GM20431 (cell line): ENCODE results near the gene KCNH2.

Experiments
- in situ Hi-C: fragments of 300-500 bp; cut with MseI, MboI; formaldehyde crosslinking; loops from one replicate; pipeline ENCODE4 v1.15.0; 2020; ENCODE audit warnings: low sequenced_read_pairs; ENCODE audit not compliant: unreplicated experiment

Gene KCNH2

GRCh38 chr7:150963707-150964559 is 14.2 kb downstream of the KCNH2 start:
- in situ Hi-C loops: no loop called here

- in situ Hi-C loops: no loop called here
Observed at GRCh38 chr7:150962553-150963399, 15.3 kb downstream of the KCNH2 start.

DNA sequence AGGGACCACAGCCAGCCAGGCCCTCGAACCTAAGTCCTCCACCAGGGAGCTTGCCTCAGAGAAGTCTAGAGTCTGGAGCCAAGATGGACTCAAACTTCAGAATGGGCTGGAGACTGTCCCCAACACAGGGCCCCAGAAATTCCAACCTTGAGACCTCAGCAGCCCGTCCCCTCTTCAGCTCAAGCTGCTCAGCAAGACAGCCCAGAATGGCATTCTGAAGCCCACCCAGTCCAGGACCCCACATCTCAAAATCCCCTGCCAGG is 15.9 kb downstream of the KCNH2 start:
- in situ Hi-C loops: no loop called here

DNA sequence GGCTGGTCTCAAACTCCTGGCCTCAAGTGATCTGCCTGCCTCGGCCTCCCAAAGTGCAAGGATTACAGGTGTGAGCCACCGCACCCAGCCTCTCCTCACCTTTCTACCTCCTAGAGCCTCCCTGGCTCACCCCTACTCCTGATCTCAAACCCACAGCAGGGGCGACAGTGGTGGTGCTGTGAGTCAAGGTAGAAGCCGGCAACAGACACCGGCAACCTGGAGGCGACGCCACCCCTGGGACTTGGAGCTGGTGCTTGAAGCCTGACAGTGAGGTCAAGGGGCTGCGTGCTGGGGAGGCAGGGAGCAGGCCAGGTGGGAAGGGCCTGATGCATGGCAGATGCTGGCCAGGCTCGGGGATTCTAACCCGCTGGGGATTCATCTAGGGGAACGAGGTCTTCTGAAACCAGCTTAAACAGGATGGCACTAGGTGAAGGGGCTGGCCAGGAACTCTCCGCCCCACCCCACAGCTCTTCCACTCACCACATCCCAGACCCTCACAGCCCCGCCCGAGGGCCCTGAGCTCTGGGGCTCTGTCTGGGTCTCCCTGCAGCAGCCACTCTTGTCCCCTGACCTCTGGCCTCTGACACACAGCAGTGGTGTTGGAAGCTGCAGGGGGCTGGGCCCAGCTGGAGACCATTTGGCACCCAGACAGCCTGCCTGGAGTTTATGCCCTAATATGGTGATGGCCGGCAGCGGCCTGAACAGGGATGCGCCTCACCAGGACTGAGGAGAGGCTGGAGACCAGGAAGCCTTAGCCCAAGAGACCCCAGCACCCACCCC is 16.4 kb downstream of the KCNH2 start:
- in situ Hi-C loops: no loop called here

- in situ Hi-C loops: no loop called here
Observed at GRCh38 chr7:150959739-150960734, 18.1 kb downstream of the KCNH2 start.

DNA sequence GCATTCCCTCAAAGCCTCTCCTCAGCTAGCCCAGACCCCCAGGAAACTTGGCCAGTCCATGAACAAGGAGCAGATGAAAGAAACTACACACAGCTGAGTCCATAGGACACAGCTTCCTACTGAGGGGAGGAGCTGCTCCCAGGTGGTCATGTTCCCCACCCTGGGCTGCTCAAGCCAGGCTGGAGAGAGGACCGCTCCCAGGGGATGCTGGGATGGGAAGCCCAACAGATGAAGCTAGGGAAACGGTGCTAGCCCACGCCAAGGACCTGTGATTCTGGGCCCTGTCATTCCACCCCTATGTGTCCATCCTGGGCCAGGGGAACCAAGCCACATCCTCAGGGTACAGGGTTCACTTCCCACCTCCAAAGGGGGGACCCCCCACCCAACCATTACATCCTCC is 19.0 kb downstream of the KCNH2 start:
- in situ Hi-C loops: no loop called here

DNA sequence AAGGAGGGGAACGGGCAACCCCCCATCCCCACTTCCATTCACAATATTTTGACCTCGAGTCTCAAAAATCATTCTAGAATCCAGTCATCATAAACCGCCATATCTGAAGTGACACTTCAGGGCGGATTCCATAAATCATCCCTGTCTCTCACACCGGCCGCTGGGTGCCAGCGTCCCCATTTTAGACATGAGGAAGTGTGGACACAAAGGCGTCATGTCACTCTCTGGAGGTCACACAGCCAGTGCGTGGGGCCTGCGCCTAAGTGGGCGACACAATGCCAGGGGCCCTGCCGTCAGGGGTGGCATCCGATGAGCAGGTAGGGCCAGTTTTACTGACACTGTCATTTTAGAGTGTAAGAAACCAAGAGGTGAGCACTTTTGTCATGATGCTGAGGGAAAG is 19.5 kb downstream of the KCNH2 start:
- in situ Hi-C loops: no loop called here

GRCh38 chr7:150958062-150958552 is 20.0 kb downstream of the KCNH2 start:
- in situ Hi-C loops: no loop called here

GRCh38 chr7:150957133-150958020 is 20.7 kb downstream of the KCNH2 start:
- in situ Hi-C loops: no loop called here

DNA sequence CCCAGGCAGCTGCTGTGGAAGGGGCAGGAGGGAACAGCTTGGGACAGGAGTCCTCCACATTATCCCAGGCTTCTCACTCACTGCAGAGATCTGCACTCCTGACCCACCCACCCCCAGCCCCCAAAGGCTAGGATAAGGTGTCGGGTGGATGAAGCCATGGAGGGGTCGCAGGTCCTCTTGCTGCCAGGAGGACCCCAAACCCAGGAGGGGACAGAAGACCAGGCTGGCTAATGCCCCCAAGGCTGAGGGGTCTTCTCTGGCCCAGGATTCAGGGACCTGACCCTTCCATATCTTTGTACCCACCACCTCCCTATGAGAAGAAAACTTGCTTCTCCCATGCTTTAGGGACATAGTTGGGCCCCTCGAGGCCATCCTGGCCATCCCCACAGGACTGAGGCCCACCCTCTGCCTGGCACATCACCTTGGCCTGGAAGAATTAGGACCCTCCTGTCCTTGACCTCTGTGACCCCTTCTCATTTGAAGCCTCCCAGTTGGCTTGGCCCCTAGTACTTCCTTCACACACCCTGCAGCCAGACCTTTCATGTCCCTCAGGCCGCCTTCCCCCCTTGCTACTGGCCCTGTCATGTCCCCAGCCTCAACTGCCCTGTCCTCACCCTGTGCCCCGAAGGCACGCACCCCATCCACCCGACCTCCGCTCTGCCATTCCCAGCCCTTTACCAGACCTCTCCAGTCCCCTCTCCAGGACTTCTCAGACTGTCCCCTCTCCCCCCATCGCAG is 21.6 kb downstream of the KCNH2 start:
- in situ Hi-C loops: no loop called here

GRCh38 chr7:150955519-150956394 is 22.4 kb downstream of the KCNH2 start:
- in situ Hi-C loops: no loop called here

- in situ Hi-C loops: no loop called here
Observed at GRCh38 chr7:150954986-150955518, 23.1 kb downstream of the KCNH2 start.

GRCh38 chr7:150954201-150954985 is 23.7 kb downstream of the KCNH2 start:
- in situ Hi-C loops: no loop called here

GRCh38 chr7:150953061-150953997 is 24.8 kb downstream of the KCNH2 start:
- in situ Hi-C loops: no loop called here
